K562 (cell line): ENCODE results near the gene ROR2.

Experiments
- CBFA2T2 ChIP-seq: fragments of 450-650 bp; conservative IDR thresholded peaks from 2 replicates; pipeline ENCODE4 v1.6.1; 2017; ENCODE audit warnings: mild to moderate bottlenecking
- CREM ChIP-seq: IDR thresholded peaks from 2 replicates; pipeline ENCODE4 v1.6.1; 2014; ENCODE audit warnings: antibody characterized with exemption, low read depth
- ETV6 ChIP-seq, 3 experiments: fragments of 150-350 bp in 1 of 3; sonication (generic) in 1 of 3; formaldehyde crosslinking in 1 of 3; IDR thresholded peaks; 2 replicates each; pipeline versions ENCODE4 v1.6.1 to v1.8.0; 2014 to 2022; ENCODE audit warnings: borderline replicate concordance in 2 of 3, low read depth in 2 of 3, antibody characterized with exemption in 1 of 3, low read length in 1 of 3, mild to moderate bottlenecking in 1 of 3, missing genetic modification reagents in 1 of 3
- HDAC2 ChIP-seq: fragments of 450-650 bp; IDR thresholded peaks from 2 replicates; pipeline ENCODE4 v1.6.1; 2016; ENCODE audit warnings: mild to moderate bottlenecking
- IRF2 ChIP-seq: sonication (generic); formaldehyde crosslinking; IDR thresholded peaks from 2 replicates; pipeline ENCODE4 v1.8.1; 2022; ENCODE audit warnings: mild to moderate bottlenecking, missing genetic modification reagents
- JUN ChIP-seq, 2 experiments: sonication (generic) in 1 of 2; formaldehyde crosslinking in 1 of 2; IDR thresholded peaks; 2 replicates each; pipeline versions ENCODE4 v1.6.1 to v1.8.0; 2012 to 2022; ENCODE audit warnings: borderline replicate concordance in 2 of 2, mild to moderate bottlenecking in 2 of 2, improper control_type of control experiment in 1 of 2, low read depth in 1 of 2, low read length in 1 of 2, missing genetic modification reagents in 1 of 2
- NBN ChIP-seq: fragments of 450-650 bp; IDR thresholded peaks from 2 replicates; pipeline ENCODE4 v1.6.1; 2016; ENCODE audit warnings: low read depth, mild to moderate bottlenecking
- POLR2A ChIP-seq: fragments of 450-650 bp; conservative IDR thresholded peaks from 2 replicates; pipeline ENCODE4 v1.6.1; 2016
- TF ChIP-seq, protein P1 (sequence below), 3 experiments: IDR thresholded peaks in 2 of 3; conservative IDR thresholded peaks in 1 of 3; 2 replicates each; pipeline ENCODE4 v1.5.1; 2011 to 2012; ENCODE audit warnings: low read length in 3 of 3, mild to moderate bottlenecking in 3 of 3, control low read depth in 2 of 3, improper control_type of control experiment in 1 of 3, inconsistent platforms in 1 of 3, low read depth in 1 of 3, mixed read lengths in 1 of 3, moderate library complexity in 1 of 3; ENCODE audit not compliant: insufficient read depth in 2 of 3
- TF ChIP-seq, protein P2 (sequence below): fragments of 450-650 bp; IDR thresholded peaks from 2 replicates; pipeline ENCODE4 v1.6.1; 2016
- TF ChIP-seq, protein P3 (sequence below): fragments of 250-450 bp; sonication (Bioruptor Pico); IDR thresholded peaks from 2 replicates; pipeline ENCODE4 v1.5.1; 2021; ENCODE audit warnings: mild to moderate bottlenecking
- TF ChIP-seq, protein P4 (sequence below): sonication (generic); formaldehyde crosslinking; IDR thresholded peaks from 2 replicates; pipeline ENCODE4 v1.8.1; 2023; ENCODE audit warnings: mild to moderate bottlenecking, missing genetic modification reagents

DNA sequence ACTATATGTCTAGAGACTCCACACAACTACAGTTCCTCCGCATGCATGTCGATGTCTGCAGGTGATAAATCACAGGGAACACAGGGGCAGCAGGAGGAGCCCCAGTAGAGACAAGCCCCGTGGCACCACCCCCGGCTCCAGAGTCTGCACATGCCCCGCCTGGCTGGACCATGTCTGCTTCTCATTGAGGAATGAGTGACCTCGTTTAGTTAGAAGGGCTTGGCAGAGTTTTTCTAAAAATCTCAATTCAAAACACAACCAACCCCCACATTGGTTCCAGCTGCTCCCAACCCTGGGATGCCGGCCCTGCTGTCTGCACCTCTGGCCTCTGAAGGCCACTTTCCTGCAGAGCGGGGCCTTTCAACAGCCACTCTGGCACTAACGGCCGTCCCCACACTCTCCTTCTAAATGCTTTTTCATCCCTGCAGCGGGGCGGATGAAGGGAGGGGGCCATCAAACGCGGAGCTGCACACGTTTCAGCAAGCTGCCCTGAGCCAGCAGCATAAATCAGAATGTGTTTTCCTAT is 106.3 kb downstream of the ROR2 start:
- TF ChIP-seq, protein P1, sequence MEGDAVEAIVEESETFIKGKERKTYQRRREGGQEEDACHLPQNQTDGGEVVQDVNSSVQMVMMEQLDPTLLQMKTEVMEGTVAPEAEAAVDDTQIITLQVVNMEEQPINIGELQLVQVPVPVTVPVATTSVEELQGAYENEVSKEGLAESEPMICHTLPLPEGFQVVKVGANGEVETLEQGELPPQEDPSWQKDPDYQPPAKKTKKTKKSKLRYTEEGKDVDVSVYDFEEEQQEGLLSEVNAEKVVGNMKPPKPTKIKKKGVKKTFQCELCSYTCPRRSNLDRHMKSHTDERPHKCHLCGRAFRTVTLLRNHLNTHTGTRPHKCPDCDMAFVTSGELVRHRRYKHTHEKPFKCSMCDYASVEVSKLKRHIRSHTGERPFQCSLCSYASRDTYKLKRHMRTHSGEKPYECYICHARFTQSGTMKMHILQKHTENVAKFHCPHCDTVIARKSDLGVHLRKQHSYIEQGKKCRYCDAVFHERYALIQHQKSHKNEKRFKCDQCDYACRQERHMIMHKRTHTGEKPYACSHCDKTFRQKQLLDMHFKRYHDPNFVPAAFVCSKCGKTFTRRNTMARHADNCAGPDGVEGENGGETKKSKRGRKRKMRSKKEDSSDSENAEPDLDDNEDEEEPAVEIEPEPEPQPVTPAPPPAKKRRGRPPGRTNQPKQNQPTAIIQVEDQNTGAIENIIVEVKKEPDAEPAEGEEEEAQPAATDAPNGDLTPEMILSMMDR (IDR thresholded peaks at IDR 0.05 in 2 of 3, conservative IDR thresholded peaks at IDR 0.05 in 1 of 3; ENCODE audit: insufficient read depth in 2 of 3, low read depth in 1 of 3, low read length in 3 of 3): no peak
- TF ChIP-seq JUN (IDR thresholded peaks at IDR 0.05; ENCODE audit: borderline replicate concordance, low read depth, low read length) (no peak), JUN (CRISPR knock-in tag; IDR thresholded peaks at IDR 0.05; ENCODE audit: borderline replicate concordance) (no peak), CBFA2T2 (no peak), IRF2 (CRISPR knock-in tag) (no peak), NBN (no peak), POLR2A (no peak), ETV6 (IDR thresholded peaks at IDR 0.05; ENCODE audit: borderline replicate concordance in 1 of 2, low read depth in 2 of 2, low read length in 1 of 2) (no peak), ETV6 (CRISPR knock-in tag; IDR thresholded peaks at IDR 0.05; ENCODE audit: borderline replicate concordance) (no peak), HDAC2 (no peak), CREM (no peak)
- TF ChIP-seq, protein P2, sequence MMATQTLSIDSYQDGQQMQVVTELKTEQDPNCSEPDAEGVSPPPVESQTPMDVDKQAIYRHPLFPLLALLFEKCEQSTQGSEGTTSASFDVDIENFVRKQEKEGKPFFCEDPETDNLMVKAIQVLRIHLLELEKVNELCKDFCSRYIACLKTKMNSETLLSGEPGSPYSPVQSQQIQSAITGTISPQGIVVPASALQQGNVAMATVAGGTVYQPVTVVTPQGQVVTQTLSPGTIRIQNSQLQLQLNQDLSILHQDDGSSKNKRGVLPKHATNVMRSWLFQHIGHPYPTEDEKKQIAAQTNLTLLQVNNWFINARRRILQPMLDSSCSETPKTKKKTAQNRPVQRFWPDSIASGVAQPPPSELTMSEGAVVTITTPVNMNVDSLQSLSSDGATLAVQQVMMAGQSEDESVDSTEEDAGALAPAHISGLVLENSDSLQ: peak; percentile 49
- TF ChIP-seq, protein P3, sequence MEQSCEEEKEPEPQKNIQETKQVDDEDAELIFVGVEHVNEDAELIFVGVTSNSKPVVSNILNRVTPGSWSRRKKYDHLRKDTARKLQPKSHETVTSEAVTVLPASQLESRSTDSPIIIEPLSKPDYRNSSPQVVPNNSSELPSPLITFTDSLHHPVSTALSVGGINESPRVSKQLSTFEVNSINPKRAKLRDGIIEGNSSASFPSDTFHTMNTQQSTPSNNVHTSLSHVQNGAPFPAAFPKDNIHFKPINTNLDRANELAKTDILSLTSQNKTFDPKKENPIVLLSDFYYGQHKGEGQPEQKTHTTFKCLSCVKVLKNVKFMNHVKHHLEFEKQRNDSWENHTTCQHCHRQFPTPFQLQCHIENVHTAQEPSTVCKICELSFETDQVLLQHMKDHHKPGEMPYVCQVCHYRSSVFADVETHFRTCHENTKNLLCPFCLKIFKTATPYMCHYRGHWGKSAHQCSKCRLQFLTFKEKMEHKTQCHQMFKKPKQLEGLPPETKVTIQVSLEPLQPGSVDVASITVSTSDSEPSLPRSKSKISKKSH: no peak
- TF ChIP-seq, protein P4, sequence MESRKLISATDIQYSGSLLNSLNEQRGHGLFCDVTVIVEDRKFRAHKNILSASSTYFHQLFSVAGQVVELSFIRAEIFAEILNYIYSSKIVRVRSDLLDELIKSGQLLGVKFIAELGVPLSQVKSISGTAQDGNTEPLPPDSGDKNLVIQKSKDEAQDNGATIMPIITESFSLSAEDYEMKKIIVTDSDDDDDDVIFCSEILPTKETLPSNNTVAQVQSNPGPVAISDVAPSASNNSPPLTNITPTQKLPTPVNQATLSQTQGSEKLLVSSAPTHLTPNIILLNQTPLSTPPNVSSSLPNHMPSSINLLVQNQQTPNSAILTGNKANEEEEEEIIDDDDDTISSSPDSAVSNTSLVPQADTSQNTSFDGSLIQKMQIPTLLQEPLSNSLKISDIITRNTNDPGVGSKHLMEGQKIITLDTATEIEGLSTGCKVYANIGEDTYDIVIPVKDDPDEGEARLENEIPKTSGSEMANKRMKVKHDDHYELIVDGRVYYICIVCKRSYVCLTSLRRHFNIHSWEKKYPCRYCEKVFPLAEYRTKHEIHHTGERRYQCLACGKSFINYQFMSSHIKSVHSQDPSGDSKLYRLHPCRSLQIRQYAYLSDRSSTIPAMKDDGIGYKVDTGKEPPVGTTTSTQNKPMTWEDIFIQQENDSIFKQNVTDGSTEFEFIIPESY: no peak
